ENCODE measurements around the gene RFESD. TPM values are rescaled to one million over a fixed set of nuclear protein-coding genes. Genes with fewer than 3 reads are reported as not detected.

Gene RFESD
- polyA plus RNA-seq, 1 of the 3 experiments (the other 2 are of a cell fraction), result 1.8 TPM

DNA sequence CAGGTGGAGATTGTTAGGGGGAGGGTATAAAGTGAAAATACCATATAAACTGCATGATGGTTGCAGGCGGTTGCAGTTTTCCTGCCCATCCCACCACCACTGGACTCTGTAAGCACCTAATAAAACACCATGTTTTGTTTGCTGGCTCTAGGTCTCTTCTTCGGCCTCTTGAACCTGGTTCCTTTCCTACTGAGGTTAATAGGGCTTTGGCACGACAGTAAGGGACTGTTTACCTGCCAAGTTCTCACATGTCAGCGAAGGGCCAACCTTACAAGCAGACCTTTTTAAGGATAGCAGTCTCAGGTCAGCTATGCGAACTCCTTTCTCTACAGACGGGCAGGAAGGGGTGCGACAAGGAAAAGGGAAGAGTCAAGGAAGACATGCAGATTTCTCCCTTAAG is 3.4 kb upstream of the RFESD start:
- Histone ChIP-seq H3K27ac (ENCODE audit: low read depth in 2 of 2, low read length in 1 of 2) (no peak overlapping the region), H3K36me3 (replicated peaks in 1 of 2; ENCODE audit: control insufficient read depth in 1 of 2, insufficient read depth in 2 of 2, low read length in 1 of 2) (no peaks in the 10 kb centered on the region), H3K79me2 (ENCODE audit: insufficient read depth) (no peaks in the 10 kb centered on the region), H3F3A (replicated peaks; ENCODE audit: insufficient read depth) (peaks cover 6% of the 10 kb centered on the region), H3K27me3 (ENCODE audit: insufficient read depth) (no peaks in the 10 kb centered on the region), H4K20me1 (ENCODE audit: insufficient read depth) (no peaks in the 10 kb centered on the region), H3K4me3 (ENCODE audit: low read depth in 2 of 2, low read length in 1 of 2) (no peak overlapping the region), H3K4me1 (ENCODE audit: control insufficient read depth in 1 of 2, insufficient read depth in 2 of 2, low read depth in 1 of 2, low read length in 1 of 2) (peaks cover 0 to 6% of the 10 kb centered on the region in 2 experiments; a peak in 2 of 4 replicates), H3K4me2 (no peak overlapping the region), H3K9ac (no peak overlapping the region), H3K9me2 (no peaks in the 10 kb centered on the region), H2AFZ (ENCODE audit: low read depth) (no peak overlapping the region), H3K9me3 (no peaks in the 10 kb centered on the region)
- TF ChIP-seq TAF1 (IDR thresholded peaks at IDR 0.05; ENCODE audit: borderline replicate concordance, low read depth, low read length), result no peak
- TF ChIP-seq SIN3A (IDR thresholded peaks at IDR 0.05; ENCODE audit: borderline replicate concordance, low read depth, low read length), result no peak
- TF ChIP-seq NRF1 (IDR thresholded peaks at IDR 0.05; ENCODE audit: low read depth, low read length), result no peak
- TF ChIP-seq, protein P1, sequence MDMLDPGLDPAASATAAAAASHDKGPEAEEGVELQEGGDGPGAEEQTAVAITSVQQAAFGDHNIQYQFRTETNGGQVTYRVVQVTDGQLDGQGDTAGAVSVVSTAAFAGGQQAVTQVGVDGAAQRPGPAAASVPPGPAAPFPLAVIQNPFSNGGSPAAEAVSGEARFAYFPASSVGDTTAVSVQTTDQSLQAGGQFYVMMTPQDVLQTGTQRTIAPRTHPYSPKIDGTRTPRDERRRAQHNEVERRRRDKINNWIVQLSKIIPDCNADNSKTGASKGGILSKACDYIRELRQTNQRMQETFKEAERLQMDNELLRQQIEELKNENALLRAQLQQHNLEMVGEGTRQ (IDR thresholded peaks at IDR 0.05; ENCODE audit: borderline replicate concordance, low read depth, low read length), result no peak
- TF ChIP-seq EP300 (IDR thresholded peaks at IDR 0.05; ENCODE audit: borderline replicate concordance in 1 of 2, low read depth in 1 of 2, low read length in 1 of 2), result no peak
- TF ChIP-seq CHD2 (IDR thresholded peaks at IDR 0.05; ENCODE audit: low read length, partially characterized antibody), result no peak
- no peak for TF ChIP-seq MXI1 (IDR thresholded peaks at IDR 0.05; ENCODE audit: low read depth, low read length)
- no peak for TF ChIP-seq MEF2A (IDR thresholded peaks at IDR 0.05; ENCODE audit: borderline replicate concordance, low read depth)
- TF ChIP-seq FOSL2 (IDR thresholded peaks at IDR 0.05; ENCODE audit: borderline replicate concordance, low read depth), result no peak
- TF ChIP-seq, protein P2, sequence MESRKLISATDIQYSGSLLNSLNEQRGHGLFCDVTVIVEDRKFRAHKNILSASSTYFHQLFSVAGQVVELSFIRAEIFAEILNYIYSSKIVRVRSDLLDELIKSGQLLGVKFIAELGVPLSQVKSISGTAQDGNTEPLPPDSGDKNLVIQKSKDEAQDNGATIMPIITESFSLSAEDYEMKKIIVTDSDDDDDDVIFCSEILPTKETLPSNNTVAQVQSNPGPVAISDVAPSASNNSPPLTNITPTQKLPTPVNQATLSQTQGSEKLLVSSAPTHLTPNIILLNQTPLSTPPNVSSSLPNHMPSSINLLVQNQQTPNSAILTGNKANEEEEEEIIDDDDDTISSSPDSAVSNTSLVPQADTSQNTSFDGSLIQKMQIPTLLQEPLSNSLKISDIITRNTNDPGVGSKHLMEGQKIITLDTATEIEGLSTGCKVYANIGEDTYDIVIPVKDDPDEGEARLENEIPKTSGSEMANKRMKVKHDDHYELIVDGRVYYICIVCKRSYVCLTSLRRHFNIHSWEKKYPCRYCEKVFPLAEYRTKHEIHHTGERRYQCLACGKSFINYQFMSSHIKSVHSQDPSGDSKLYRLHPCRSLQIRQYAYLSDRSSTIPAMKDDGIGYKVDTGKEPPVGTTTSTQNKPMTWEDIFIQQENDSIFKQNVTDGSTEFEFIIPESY (IDR thresholded peaks at IDR 0.05; ENCODE audit: borderline replicate concordance, low read depth), result no peak
- no peak for TF ChIP-seq POLR2AphosphoS5 (IDR thresholded peaks at IDR 0.05; ENCODE audit: low read depth, low read length)
- TF ChIP-seq YY1 (IDR thresholded peaks at IDR 0.05; ENCODE audit: low read depth), result no peak
- TF ChIP-seq JUND (IDR thresholded peaks at IDR 0.05), result no peak
- TF ChIP-seq, protein P3, sequence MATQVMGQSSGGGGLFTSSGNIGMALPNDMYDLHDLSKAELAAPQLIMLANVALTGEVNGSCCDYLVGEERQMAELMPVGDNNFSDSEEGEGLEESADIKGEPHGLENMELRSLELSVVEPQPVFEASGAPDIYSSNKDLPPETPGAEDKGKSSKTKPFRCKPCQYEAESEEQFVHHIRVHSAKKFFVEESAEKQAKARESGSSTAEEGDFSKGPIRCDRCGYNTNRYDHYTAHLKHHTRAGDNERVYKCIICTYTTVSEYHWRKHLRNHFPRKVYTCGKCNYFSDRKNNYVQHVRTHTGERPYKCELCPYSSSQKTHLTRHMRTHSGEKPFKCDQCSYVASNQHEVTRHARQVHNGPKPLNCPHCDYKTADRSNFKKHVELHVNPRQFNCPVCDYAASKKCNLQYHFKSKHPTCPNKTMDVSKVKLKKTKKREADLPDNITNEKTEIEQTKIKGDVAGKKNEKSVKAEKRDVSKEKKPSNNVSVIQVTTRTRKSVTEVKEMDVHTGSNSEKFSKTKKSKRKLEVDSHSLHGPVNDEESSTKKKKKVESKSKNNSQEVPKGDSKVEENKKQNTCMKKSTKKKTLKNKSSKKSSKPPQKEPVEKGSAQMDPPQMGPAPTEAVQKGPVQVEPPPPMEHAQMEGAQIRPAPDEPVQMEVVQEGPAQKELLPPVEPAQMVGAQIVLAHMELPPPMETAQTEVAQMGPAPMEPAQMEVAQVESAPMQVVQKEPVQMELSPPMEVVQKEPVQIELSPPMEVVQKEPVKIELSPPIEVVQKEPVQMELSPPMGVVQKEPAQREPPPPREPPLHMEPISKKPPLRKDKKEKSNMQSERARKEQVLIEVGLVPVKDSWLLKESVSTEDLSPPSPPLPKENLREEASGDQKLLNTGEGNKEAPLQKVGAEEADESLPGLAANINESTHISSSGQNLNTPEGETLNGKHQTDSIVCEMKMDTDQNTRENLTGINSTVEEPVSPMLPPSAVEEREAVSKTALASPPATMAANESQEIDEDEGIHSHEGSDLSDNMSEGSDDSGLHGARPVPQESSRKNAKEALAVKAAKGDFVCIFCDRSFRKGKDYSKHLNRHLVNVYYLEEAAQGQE (IDR thresholded peaks at IDR 0.05; ENCODE audit: low read depth, low read length), result no peak
- TF ChIP-seq RCOR1 (IDR thresholded peaks at IDR 0.05; ENCODE audit: low read length), result no peak
- no peak for TF ChIP-seq EZH2phosphoT487 (IDR thresholded peaks at IDR 0.05; ENCODE audit: borderline replicate concordance, low read depth)
- TF ChIP-seq, protein P4, sequence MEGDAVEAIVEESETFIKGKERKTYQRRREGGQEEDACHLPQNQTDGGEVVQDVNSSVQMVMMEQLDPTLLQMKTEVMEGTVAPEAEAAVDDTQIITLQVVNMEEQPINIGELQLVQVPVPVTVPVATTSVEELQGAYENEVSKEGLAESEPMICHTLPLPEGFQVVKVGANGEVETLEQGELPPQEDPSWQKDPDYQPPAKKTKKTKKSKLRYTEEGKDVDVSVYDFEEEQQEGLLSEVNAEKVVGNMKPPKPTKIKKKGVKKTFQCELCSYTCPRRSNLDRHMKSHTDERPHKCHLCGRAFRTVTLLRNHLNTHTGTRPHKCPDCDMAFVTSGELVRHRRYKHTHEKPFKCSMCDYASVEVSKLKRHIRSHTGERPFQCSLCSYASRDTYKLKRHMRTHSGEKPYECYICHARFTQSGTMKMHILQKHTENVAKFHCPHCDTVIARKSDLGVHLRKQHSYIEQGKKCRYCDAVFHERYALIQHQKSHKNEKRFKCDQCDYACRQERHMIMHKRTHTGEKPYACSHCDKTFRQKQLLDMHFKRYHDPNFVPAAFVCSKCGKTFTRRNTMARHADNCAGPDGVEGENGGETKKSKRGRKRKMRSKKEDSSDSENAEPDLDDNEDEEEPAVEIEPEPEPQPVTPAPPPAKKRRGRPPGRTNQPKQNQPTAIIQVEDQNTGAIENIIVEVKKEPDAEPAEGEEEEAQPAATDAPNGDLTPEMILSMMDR (IDR thresholded peaks at IDR 0.05), result no peak
- no peak for TF ChIP-seq TEAD4 (IDR thresholded peaks at IDR 0.05; ENCODE audit: borderline replicate concordance, insufficient read depth)
- no peak for TF ChIP-seq GATA2 (CRISPR knock-in tag; IDR thresholded peaks at IDR 0.05)
- TF ChIP-seq GABPA (IDR thresholded peaks at IDR 0.05; ENCODE audit: low read depth), result no peak
- POLR2A ChIA-PET, result no interaction called here
- 86% methylated on average over 7 of the region's 7 CpGs for WGBS (ENCODE audit: low lambda C conversion rate)
- CTCF ChIA-PET, result interaction anchor here (1.1 to 9.5 kb wide), 12 partner anchors 18 to 693 kb away, joined by 3 to 139 read pairs (median 6); partner anchors contain the start of gene GLRX
- DNase-seq, result no peak
